Activated CD4-positive, alpha-beta T cell treated with anti-CD3 and anti-CD28 coated beads, Interleukin-2, amount 50 U/mL, for 4 hours (primary cell): ENCODE data around the gene ATP2A3.

ENCODE experiments used
- DNase-seq, 2 experiments: peaks; one replicate each; pipeline ENCODE4 v3.0.0-alpha.2; 2020

Gene ATP2A3

DNA sequence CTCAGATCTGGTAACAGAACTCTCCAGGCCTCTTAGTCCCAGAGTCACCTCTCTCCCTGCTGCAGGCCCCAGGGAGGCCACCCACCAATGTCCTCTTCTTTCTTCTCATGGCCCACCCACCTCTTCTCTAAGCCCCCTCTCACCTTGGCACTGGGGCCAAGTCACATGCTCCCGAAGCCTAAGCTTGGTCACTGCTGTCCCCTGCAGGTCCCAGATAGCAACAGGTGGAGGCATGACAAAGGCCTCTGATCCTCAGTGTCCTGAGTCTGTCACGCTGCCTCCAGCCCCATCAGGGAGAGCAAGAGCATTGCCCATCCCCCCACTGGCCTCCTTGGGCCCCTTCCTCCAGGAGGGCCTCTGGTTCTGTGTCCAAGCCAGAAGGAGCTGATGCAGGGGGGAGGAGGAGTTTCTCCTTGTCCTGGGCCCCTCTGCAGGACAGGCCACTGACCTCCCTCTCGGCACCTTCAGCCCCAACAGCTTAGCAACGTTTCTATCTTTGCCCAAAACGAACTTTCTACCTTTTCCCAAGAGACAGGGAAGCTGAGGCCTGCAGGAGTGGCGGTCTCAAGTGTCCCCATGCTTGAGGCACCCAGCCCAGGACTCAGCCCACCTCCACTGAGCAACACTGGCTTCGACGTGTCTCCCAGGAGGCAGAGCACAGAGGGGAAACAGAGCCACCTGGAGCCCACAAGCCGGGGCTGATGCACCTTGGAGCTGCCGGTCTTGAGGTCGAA lies 56.6 kb downstream of the ATP2A3 start:
- DNase-seq: no peak

DNA sequence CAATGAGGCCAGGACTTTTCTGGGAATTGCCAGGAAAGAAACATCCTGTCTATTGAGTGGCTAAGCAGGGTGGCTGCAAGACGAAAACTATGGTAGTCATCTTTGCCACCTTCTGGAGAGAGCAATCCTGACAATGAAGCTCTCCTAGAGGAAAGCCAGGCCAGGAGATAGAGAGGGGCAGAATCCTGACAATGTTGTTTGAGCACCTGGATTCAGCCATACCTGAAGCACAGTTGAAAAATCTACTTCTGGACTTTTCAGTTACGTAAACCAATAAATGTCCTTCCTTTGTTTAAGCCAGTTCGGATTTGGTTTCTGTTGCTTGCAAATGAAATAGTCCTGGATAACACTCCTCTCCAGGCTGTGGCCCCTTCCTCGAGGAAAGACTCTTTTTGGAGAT lies 57.4 kb downstream of the ATP2A3 start:
- no peak for DNase-seq

DNA sequence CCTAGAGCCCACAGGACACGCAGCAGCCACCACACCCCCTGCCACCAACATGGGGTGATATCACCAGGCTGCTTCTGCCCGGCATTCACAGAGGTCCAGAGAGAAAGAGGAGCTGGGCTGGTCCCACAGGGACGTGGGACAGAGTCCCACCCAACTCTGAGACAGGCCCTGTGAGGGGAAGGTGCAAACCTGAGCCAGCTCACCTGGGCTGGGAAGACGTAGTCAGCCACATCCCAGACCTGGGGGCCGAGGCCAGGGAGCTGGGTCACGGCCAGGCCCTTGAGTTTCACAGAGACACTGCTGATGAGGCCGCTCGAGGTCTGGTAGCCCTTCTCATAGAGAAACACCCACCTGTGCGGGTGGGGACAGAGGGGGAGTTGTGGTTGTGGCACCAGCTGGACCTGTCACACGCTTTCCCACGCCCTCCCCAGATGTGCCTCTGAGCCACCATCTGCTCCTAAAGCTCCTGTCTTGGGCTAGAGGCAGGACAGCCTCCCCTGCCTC lies 59.2 kb downstream of the ATP2A3 start:
- DNase-seq: no peak

DNA sequence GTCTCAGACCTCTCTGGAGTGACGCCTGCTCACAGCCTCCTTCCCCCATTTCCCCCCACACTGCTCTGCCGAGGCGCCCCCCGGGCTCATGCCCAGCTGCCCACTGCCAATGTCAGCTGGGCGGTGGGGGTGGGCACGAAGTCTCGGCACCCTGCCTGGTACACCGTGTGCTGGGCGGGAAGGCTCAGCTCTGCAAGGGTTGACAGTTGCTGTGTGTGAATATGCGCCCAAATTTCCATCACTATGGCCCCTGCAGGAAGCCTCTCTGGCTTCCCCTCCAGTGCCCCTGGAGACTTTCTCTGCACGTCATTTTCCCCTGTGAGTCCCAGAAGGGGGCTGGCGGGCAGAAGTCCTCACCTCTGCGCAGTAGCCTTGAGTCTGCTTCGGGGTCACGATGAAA lies 59.7 kb downstream of the ATP2A3 start:
- DNase-seq: no peak

DNA sequence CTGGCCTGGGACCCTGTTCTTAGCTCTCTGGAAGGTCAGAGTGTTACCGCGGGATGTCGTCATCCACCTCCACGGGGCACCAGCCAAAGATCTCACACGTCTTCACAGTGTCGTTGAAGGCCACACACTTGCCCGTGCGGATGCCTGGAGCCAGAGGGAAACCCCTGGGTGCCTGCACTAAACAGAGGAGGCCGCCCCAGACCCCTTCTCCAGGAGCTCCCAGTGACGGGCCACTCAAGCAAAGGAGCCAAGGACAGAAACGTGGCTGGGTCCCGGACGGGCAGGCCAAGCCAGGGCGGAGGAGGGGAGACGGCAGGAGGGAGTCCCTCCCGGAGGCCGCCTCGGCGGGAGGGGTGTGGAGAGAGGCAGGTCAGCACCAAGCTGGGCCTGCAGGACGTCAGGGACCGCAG lies 60.4 kb downstream of the ATP2A3 start:
- no peak for DNase-seq

DNA sequence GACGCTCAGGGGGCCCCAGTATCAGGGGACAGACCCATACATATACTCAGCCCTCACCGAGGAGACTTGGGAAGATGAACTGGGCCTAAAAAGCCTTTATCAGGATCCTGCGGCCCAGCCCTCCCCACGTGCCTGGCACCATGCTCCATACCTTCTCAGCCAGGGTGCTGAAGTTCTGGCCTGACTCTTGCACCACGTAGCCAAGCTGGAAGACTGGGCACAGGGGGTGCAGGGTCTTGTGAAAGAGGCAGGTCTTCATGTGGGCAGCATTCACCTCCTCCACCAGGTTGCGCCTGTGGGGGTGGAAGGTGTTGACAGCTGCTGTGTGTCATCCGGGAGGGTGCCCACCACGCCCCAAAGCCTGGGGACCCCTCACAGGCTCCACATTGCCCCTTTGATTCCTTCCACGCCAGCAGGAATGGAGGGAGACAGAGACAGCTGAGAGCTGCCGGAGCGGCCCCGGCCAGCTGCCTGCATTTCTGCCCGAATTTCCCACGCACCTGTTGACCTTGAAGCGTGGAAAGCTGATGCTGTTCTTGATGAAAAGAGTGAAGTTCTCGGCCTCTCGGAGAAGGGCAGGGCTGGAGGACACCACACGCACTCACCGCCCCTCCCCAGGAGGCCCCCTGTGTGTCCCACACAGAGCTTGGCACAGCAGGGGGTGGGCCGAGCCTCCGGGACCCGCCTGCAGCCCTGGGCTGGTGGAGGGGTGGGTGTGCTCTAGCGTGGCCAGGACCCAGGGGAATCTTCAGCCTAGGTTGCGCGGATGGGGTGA lies 61.0 kb downstream of the ATP2A3 start:
- DNase-seq: no peak

DNA sequence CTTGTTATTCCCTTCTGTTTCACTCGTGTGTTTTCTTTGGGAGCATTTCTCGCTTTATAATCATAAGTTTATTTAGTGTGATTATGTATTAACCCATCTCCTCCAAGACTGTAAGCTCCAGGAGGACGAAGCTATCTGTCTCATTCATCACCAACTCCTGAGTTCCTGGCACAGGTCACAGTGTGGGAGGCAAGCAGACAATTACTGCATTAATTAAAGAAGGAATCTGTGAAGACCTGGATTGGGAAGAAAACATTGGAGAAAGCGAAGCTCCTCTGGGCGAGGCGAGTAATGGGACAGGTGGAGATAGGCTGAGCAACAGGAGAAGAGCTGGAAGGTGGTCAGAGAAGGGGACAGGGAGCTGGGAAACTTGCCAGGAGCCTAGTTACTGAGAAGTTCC lies 63.6 kb downstream of the ATP2A3 start:
- no peak for DNase-seq

DNA sequence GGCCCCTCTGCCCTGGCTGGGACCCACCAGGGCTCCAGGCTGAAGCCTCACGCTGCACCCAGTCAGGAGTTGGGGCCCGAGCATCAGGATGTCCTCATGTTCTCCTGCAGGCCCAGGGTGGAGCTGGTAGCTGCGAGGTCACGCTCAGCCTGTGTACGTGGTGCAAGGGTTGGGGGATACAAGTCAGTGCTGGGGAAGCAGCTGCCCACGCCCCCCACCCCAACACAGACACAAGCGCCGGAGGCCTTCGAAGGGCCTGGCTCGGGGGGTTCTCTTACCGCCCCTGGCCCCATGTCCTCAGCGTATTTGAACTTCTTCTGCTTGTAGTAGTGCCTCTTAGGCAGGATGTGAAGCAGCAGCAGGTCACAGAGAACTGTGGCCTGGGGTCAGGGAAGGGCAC lies 66.5 kb downstream of the ATP2A3 start:
- DNase-seq: no peak

DNA sequence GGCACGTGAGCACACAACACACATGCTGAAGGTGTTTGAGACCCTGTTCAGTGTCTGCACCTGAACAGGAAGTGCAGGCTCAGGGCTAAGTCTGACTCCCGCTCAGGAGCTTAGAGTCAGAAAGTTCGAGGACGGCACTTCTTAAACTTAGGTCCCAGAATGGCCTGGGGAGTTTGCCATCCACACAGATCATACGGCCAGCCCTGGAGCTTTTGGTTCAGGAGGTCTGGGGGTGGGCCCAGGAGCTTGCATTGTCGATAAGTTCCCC lies 67.3 kb downstream of the ATP2A3 start:
- no peak for DNase-seq

DNA sequence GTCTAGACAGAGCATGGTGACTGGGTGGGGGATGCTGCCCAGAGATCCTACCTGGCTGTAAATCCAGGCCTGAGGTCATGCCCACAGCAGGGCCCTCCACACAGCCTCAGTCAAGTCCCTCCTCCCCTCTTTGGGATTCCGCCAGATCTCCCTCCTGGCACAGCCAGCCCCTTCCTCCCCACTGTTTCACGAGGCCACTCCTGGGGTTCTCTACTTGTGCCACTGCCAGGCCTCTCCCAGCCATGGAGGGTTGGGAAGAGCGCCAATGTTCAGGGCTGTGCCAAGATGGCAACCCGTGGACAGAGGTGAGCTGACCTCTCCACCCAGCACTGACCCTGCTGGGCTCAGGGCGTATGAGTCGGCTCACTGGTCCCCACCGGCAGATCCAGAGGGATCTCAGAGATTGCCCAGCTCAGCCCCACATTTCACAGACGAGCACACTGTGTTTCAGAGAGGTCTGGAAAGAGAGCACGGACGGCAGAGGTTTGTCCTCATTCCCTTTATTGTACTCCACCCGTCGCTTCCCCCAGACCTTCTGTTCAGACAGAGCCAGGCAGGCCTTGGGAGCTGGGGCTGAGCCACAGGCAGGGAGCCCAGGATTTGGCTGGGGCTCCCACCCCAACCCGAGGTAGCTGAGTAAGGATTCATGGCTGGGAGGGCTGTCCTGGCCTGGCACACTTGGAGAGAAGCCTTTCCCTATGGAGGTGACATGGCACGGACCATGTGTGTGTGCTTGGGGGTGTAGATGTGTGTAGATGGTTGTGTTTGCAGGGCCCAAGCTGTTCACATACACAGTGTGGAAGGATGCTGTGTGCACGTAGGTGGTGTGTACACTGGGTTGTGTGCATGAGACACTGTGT lies 67.9 kb downstream of the ATP2A3 start:
- no peak for DNase-seq

DNA sequence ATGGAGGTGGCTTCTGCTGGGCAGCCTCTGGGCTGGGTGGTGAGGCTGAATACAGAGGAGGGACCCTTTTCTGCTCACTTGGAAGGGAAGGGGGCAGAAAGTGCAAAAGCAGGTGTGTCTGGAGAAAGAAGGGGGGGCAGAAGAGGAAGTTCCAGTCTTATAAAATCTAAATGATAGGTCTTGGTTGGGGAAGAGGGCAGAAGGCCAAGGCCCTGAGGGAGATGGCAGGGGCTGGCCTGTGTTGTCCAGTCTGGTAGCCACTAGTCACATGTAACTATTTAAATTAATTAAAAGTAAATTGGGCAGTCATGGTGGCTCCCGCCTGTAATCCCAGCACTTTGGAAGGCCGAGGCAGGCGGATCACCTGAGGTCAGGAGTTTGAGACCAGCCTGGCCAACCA lies 68.9 kb downstream of the ATP2A3 start:
- DNase-seq: no peak

DNA sequence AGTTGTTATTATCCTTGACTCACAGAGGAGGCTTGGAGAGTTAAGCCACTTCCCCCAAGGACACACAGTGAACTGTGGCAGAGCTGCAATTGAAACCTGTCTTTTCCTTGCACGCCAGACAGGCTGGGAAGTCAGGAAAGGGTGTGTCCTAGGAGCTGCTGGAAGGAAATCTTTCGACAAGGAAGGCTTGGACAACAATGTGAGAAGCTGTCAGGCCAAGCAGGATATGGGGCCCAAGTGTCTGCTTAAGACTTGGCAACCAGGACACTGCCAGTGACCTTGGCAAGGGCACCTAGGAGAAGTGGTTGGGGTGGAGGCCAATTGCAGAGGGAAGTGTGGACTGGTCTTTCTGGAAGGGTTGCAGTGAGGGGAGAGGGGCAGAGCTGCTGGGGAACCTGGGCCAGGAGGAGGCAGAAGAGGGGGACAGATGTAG lies 69.3 kb downstream of the ATP2A3 start:
- DNase-seq: no peak

DNA sequence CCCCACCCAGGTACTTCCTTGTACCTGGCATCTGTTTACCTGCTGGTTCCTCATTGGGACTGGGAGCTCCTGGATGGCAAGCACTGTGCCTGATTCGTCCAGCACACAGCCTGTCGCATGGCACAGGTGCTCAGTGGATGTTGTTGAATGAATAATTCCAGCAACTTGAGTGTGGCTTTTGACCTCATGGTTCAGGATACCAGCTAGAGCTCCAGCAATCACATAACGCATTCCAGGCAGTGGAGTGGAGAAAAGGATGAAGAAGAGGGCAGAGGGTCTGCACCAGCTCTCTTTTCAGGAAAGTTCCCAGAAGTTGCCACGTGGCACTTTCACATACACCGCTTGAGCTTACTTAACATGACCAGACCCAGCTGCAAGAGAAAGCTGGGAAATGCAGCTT lies 70.0 kb downstream of the ATP2A3 start:
- DNase-seq: no peak

DNA sequence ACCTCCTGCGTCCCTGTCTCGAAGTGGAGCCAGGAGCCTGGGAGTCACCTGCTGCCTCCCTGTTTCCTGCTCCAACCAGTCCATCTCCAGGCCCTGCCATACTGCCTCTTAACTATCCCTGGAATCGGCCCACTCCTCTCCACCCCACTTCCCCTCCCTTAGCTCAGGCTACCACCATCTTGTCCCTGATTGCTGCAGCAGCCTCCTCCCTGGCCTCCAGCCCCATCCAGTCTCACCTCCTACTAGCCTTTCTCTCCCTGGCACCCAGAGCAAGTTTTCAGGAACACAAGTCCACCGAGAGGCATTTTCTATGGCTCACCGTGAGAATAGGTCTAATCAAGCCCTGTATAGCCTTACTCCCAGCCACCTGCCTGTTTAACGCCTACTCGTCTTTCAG lies 70.5 kb downstream of the ATP2A3 start:
- DNase-seq: no peak

DNA sequence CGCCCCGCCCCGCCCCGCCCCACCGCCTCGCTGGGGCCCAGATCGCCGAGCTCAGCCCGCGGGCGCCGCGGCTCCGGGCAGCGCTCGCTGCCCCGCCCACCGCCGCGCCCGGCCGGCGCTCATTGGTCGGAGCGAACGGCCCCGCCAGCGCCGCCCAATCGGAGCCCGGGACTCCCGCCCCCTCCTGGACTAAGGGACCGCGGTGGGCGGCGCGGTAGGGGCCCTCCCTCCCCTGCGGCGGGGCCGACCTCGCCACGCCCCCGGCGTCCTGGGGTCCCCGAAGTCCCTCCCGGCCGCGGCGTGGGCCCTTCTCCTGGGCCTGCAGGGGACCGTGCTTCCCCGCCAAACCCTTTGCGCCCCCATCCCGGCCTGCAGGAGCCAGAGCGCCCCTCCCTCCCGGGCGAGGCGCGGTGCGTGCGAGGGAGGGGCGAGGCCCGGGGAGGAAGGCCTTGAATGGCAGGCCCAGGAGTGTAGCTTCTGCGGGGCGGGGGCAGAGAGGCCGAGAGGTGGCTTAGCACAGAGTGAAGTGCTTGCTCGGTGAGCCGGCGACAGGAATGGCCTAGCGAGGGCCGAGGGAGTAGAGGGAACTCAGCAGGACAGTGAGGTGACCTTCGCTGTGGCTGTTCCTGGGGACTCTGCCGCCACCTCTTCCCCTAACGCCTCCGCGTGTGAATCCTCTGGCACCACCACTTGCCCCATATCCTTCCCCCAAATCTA lies 71.1 kb downstream of the ATP2A3 start, which contains the start of gene CAMKK1:
CAMKK1 (minus strand) TSS at position 51 of the 717 bp plus-strand sequence. CDS start 7,366 bp downstream, outside the sequence.
- DNase-seq: peak; percentile 76 to 78

DNA sequence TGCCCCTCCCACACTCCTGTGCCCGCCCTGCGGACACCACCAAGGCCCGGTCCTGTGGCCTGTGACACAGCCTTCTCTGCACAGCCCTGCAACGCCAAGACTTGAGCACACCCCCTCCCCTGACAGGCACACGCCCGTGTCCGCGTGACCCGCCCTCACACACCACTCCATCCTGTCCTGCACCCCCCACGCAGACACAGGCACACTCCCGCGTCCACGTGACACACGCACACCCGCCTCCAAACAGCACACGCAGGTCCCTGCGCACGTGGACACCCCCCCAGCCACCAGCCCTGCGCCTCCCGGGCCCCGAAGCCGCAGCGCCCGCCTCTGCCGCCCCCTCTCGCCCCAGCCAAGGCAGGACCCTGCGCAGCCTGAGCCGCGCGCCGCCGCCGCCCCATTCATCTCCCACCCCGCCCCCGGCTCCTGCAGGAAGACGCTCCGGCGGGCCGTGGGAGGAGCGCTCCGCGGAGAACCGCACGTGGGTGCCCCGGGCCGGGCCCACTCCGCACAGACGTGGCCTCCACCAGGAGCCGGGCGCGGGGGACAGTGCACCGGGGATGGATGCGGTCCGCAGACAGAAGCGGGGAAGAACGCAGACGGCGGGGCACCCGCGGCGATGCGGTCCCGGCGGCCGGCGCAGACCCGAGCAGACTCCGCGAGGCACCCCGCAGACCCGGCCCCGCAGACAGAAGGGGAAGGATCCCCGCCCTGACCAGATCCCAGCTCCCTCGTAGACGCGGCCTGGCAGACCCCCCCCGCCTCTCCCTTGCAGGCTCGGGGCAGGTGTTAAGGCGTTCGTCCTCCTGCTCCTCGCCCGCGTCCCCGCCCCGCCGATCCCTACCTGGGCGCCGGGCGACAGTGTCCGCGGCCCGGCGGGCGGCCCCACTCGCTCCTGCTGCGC lies 71.9 kb downstream of the ATP2A3 start:
- DNase-seq: peak; percentile 70 to 76

DNA sequence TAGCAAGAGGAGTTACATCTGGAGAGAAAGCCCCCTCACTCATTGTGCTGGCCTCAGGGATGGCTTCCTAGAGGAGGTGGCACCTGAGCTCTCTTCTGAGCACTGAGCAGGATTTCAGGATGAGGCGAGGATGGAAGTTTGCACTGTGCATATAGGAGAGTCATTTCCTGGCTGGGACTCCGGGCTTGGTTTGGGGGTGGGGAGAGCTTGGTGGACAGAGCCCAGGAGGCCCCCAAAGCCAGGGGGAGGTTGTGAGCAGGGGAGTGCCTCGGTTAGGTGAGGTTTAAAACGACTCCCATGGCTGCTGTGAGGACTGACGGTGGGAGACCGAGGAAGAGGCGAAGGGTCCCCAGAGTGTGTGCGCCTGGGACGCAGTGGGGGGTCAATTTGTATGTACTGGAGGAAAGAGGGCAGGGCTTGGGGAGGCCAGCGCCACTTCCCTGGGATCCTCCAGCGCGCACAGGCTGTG lies 72.6 kb downstream of the ATP2A3 start:
- no peak for DNase-seq

DNA sequence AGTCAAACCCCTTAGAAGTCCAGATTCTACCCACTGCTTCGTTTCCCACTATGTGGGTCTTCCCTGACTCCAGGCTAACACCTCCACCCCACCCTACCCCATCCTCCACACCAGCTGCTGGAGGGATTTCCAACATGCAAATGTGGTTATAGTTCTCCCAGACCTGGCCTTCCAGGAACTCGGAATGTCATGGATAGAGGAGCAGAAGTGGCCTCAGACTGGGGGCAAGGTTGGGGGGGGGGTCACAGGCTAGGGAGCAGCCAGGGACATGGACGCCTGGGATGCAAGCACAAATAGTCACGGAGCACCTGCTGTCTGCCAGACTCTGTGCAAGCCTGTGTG lies 73.4 kb downstream of the ATP2A3 start:
- DNase-seq: no peak

DNA sequence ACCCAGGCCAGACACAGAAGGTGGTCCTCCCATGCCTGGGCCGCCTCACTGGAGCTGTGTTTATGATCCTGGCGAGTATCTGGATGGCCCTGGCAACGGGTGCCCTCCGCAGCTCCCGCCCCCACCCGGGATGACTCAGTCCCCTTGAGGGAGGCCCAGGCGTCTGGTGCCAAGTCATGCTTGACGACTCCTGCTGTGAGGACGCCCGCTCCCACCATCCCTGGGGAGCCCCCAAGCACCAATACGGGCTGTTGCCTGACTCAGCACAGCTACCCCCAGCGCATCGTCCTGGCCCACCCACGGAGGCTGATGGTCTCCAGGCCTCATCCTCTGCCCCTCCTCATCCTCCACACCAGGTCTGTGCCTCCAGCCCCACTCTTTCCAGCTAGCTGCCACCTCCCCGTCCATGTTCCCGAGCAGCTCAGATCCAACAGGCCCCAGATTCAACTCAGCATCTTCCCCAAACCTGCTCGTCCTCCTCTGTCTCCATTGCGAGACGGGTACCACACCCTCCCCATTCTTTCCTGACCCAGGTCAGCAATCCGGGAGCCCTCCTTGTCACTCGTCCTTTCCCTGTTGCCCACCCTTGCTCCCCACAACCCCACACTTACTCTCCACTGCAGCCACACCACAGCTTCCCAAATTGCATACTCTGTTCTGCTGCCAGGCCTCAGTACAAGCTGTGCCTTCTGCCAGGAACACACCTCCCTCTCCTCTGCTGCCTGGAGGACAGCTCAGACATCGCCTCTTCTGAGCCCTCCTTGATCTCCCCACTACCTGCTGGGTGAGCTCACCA lies 74.0 kb downstream of the ATP2A3 start:
- DNase-seq: peak in 1 of 2 experiments; percentile 21

DNA sequence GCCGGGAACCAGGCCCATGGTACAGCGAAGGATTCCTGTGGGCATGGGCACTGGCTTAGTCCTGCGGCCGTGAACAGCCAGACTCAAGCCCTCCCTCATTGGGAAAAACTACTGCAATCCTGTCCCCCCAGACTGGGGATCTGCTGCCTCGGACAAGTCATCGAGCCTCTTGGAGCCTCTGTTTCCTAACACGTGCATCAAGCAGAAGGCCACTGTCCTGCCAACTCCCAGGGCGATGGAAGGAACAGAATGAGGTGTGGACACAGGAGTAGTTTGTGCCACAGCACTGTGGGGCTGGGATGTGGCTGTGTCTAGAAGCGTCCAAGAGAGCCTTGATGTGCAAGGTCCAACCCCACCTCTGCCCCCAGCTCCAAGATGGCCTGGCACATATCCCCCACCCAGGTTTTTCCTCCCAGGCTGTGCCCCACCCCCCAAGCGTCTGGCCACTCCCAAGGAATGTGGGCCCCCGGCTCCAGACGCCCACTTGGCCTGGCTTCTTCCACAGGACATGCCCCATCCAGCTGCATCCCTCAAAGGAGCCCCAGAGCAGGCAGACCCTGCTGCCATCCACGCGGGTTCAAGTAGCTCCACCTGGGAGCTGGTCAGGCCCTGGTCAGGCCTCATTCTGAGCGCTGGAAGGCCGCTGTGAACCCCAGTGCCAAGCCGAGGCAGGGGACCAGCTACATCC lies 74.8 kb downstream of the ATP2A3 start:
- DNase-seq: no peak
